ENCODE data around the gene ZBTB16. TPM values are rescaled to one million over a fixed set of nuclear protein-coding genes. Genes with fewer than 3 reads are reported as not detected.

Gene ZBTB16
- total RNA-seq, 3 donors from 2014 or later = 236 to 358 (median 271) TPM

DNA sequence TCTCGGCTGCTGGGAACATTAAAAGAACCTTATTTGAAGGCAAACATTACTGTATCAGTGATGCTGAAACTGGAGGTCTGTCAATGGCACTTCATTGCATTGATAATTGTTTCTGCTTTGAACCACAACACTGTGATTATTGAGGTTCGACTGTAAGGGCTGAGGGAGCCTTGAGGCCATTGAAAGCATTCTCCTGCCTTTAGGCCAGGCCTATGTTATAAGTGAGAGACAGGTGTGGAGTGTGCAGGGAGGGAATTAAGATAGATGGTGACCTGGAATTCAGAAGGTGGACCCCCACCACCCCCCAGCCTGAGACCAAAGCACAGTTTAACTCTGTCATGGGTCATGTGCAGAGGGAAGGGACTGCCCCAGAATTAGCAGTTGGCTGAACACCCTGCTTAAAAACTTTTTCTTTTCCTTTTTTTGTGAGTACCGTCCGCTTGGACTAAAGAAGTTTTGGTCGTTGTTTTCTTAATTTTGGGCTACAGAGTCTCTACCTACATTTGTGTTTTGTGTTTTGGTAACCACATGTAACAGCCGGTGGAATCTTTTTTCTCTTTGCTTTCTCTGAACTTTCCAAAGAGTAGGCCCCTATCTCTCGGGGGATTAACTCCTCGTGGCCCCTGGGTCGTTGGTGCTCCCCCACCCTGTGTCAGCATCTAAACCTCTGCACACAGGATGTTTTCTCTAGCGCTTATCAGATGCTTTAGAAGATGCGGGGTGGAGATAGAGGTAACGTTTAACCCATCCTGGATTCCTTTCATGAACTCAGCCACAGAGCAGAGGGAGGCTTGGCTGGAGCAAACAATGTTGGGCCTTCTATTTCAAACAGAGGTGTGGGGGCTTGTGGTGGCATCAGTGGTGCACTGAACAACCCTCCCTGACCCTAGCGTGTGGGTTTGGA is 43.7 kb downstream of the ZBTB16 start:
- no peak for DNase-seq (ENCODE audit: low spot score in 2 of 2)
- TF ChIP-seq POLR2A (IDR thresholded peaks at IDR 0.05) = no peak
- TF ChIP-seq, protein P1, sequence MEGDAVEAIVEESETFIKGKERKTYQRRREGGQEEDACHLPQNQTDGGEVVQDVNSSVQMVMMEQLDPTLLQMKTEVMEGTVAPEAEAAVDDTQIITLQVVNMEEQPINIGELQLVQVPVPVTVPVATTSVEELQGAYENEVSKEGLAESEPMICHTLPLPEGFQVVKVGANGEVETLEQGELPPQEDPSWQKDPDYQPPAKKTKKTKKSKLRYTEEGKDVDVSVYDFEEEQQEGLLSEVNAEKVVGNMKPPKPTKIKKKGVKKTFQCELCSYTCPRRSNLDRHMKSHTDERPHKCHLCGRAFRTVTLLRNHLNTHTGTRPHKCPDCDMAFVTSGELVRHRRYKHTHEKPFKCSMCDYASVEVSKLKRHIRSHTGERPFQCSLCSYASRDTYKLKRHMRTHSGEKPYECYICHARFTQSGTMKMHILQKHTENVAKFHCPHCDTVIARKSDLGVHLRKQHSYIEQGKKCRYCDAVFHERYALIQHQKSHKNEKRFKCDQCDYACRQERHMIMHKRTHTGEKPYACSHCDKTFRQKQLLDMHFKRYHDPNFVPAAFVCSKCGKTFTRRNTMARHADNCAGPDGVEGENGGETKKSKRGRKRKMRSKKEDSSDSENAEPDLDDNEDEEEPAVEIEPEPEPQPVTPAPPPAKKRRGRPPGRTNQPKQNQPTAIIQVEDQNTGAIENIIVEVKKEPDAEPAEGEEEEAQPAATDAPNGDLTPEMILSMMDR (IDR thresholded peaks at IDR 0.05) = no peak
- no peak for TF ChIP-seq POLR2AphosphoS5 (IDR thresholded peaks at IDR 0.05)
- H3K36me3 ChIP-seq = no peaks in the 10 kb centered on the region
- H3K27ac ChIP-seq = peak overlapping the region in 1 of 2 donors; percentile 49
- intact Hi-C loops (cut with DNase I; ENCODE audit: low total_unique reads) = no loop called here
- H3K9me3 ChIP-seq = no peaks in the 10 kb centered on the region
- peak overlapping the region in 1 of 3 donors; percentile 26 for H3K4me3 ChIP-seq
- H3K27me3 ChIP-seq = no peaks in the 10 kb centered on the region
- peaks cover 3 to 6% of the 10 kb centered on the region in 2 donors for H3K4me1 ChIP-seq

DNA sequence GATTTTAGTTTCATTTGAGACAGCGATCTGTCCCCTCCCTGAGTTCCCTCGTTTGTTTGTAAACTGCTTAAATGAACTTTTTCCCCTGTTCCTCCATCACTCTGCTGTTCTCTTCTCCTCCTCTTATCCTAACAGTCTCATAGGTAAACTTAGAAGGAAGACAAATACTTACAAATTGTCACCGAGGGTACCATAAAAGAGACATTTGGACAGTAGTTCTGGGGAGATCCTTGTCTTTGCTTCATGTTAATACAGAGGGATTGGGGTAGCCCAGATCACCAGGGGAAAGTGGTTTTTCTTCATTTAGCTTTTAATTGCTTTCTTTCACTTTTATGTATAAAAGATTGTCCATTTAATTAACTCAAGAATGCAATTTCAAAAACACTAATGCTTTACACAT is 46.1 kb downstream of the ZBTB16 start:
- Histone ChIP-seq H3K36me3 (no peaks in the 10 kb centered on the region), H3K4me3 (no peak overlapping the region), H3K9me3 (no peaks in the 10 kb centered on the region), H3K27ac (no peak overlapping the region), H3K4me1 (peaks cover 10 to 18% of the 10 kb centered on the region in 2 donors), H3K27me3 (no peaks in the 10 kb centered on the region)
- intact Hi-C loops (cut with DNase I; ENCODE audit: low total_unique reads) = no loop called here
- no peak for DNase-seq (ENCODE audit: low spot score in 2 of 2)
- TF ChIP-seq POLR2AphosphoS5 (IDR thresholded peaks at IDR 0.05) = no peak
- no peak for TF ChIP-seq POLR2A (IDR thresholded peaks at IDR 0.05)
- TF ChIP-seq, protein P1 (IDR thresholded peaks at IDR 0.05) = no peak

DNA sequence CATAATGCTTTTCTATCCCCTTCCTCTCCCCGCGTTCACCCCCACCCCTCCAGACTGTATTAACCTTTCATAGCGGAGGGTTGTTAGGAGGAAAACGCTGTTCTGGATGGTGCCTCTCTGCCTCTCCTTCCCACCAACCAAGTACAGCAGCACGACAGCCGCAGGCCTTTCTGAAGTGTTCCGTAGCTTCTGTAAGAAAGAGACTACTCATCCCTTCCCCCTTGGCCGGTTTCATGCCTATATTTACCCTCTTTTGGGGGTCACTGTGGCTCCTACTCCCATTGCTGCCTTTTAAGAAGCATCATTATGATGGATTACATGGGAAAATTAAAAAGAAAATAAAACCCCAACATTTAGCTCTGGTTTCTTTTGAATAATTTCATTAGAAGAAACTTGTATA is 46.5 kb downstream of the ZBTB16 start:
- DNase-seq (ENCODE audit: low spot score in 2 of 2) = no peak
- H3K4me3 ChIP-seq = no peak overlapping the region
- no peak overlapping the region for H3K27ac ChIP-seq
- no peaks in the 10 kb centered on the region for H3K27me3 ChIP-seq
- H3K4me1 ChIP-seq = peaks cover 10 to 18% of the 10 kb centered on the region in 2 donors
- TF ChIP-seq POLR2AphosphoS5 (IDR thresholded peaks at IDR 0.05) (no peak), POLR2A (IDR thresholded peaks at IDR 0.05) (no peak)
- TF ChIP-seq, protein P1 (IDR thresholded peaks at IDR 0.05) = no peak
- no peaks in the 10 kb centered on the region for H3K9me3 ChIP-seq
- intact Hi-C loops (cut with DNase I; ENCODE audit: low total_unique reads) = no loop called here
- H3K36me3 ChIP-seq = no peaks in the 10 kb centered on the region

DNA sequence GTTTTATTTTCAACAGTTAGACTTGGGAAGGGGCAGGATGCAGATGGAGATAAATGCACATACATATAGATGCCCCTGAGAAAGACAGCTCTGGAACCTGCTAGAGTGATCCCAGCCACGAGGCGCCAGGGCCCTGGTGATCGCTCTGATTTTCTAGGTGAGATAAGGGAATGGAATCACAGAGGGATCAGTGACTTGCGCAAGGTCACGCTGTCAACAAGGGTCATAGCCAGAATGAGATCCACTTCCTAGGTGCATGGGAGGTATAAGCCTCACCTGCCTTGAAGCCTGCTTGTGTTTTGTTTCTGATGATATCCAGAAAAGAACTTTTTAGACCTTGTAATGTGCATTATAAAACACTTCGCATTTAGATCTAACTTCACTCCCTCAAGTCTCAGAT is 47.5 kb downstream of the ZBTB16 start:
- Histone ChIP-seq H3K4me1 (peaks cover 10 to 18% of the 10 kb centered on the region in 2 donors), H3K27me3 (no peaks in the 10 kb centered on the region), H3K36me3 (no peaks in the 10 kb centered on the region), H3K27ac (no peak overlapping the region), H3K9me3 (no peaks in the 10 kb centered on the region), H3K4me3 (no peak overlapping the region)
- intact Hi-C loops (cut with DNase I; ENCODE audit: low total_unique reads) = no loop called here
- no peak for DNase-seq (ENCODE audit: low spot score in 2 of 2)
- TF ChIP-seq POLR2AphosphoS5 (IDR thresholded peaks at IDR 0.05) = no peak
- no peak for TF ChIP-seq POLR2A (IDR thresholded peaks at IDR 0.05)
- TF ChIP-seq, protein P1 (IDR thresholded peaks at IDR 0.05) = no peak

DNA sequence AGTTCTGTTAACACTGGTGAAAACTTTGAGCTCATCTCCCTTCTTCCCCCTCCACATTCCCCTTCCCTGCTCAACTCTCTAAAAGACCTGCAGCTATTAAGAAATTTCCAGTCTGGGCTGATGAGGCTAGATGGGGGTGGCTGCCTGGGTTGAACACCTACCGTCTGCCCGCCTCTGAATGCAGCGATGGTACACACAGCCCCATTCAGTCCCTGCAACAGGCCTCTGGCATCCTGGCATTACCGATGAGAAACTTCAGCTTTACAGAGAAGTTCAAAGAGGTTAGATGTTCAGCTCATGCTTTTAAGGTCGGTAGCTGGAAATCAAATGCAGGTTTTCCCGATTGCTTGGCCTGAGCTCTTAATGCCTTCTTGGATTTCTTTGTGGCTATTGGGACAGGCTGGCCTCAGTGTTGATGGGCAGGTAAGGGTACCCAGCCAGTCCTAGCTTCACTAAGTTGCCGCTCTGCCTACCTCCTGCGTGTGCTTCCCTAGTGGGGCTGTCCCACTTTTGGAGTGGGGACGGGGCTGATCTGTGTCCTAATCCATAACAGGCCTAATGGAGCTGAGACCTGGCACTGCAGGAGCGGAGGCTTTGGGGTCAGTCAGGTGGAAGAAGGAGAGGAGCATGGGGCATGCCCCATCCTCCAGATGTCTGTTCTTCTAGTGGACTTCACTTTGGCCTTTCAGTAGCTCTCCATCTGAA is 49.1 kb downstream of the ZBTB16 start:
- Histone ChIP-seq H3K9me3 (no peaks in the 10 kb centered on the region), H3K27ac (peak overlapping the region in 1 of 2 donors; percentile 86), H3K27me3 (no peaks in the 10 kb centered on the region), H3K36me3 (no peaks in the 10 kb centered on the region), H3K4me1 (peaks cover 9 to 18% of the 10 kb centered on the region in 2 donors), H3K4me3 (peak overlapping the region in 1 of 3 donors; percentile 45)
- intact Hi-C loops (cut with DNase I; ENCODE audit: low total_unique reads) = no loop called here
- DNase-seq (ENCODE audit: low spot score in 2 of 2) = no peak
- TF ChIP-seq, protein P1 (IDR thresholded peaks at IDR 0.05) = no peak
- TF ChIP-seq POLR2AphosphoS5 (IDR thresholded peaks at IDR 0.05) (no peak), POLR2A (IDR thresholded peaks at IDR 0.05) (no peak)
